K562 (cell line): ENCODE results near the gene SRGAP2C. TPM values are rescaled to one million over a fixed set of nuclear protein-coding genes. Genes with fewer than 3 reads are reported as not detected.

Experiments
- ATF4 ChIP-seq: fragments of 450-650 bp; formaldehyde crosslinking; IDR thresholded peaks from 2 replicates; pipeline ENCODE4 v1.4.0; 2022; ENCODE audit warnings: mild to moderate bottlenecking, moderate library complexity
- BRCA1 ChIP-seq, 2 experiments: fragments of 450-650 bp in 1 of 2; sonication (generic) in 1 of 2; formaldehyde crosslinking in 1 of 2; IDR thresholded peaks; 2 replicates each; pipeline versions ENCODE4 v1.5.0 to v1.6.1; 2017 to 2020; ENCODE audit warnings: mild to moderate bottlenecking in 1 of 2, missing genetic modification reagents in 1 of 2
- BRF1 ChIP-seq: IDR thresholded peaks from 3 replicates; pipeline ENCODE4 v1.6.1; 2011; ENCODE audit warnings: borderline replicate concordance, mild to moderate bottlenecking; ENCODE audit not compliant: insufficient read length; ENCODE audit errors: extremely low read depth
- FOXP1 ChIP-seq: sonication (generic); formaldehyde crosslinking; IDR thresholded peaks from 2 replicates; pipeline ENCODE4 v1.8.0; 2022; ENCODE audit warnings: mild to moderate bottlenecking, missing genetic modification reagents
- NFIC ChIP-seq: fragments of 450-650 bp; IDR thresholded peaks from 2 replicates; pipeline ENCODE4 v1.6.1; 2017; ENCODE audit warnings: mild to moderate bottlenecking, inconsistent platforms
- REST ChIP-seq, 2 experiments: fragments of 450-650 bp; formaldehyde crosslinking in 1 of 2; IDR thresholded peaks; 2 replicates each; pipeline versions ENCODE4 v1.4.0 to v1.6.1; 2014 to 2020; ENCODE audit warnings: mild to moderate bottlenecking in 2 of 2, borderline replicate concordance in 1 of 2, low read depth in 1 of 2
- RFX7 ChIP-seq: fragments of 250-450 bp; sonication (Bioruptor Pico); IDR thresholded peaks from 2 replicates; pipeline ENCODE4 v1.5.1; 2021; ENCODE audit warnings: mild to moderate bottlenecking
- SIN3A ChIP-seq, 2 experiments: fragments of 150-350 bp in 1 of 2; IDR thresholded peaks; 2 replicates each; pipeline ENCODE4 v1.6.1; 2011 to 2016; ENCODE audit warnings: borderline replicate concordance in 2 of 2, low read depth in 2 of 2, low read length in 2 of 2, mild to moderate bottlenecking in 2 of 2, moderate library complexity in 2 of 2; ENCODE audit not compliant: control insufficient read depth in 1 of 2
- SMAD4 ChIP-seq: fragments of 250-450 bp; sonication (Bioruptor Pico); conservative IDR thresholded peaks from 2 replicates; pipeline ENCODE4 v1.8.0; 2021; ENCODE audit warnings: inconsistent platforms, mild to moderate bottlenecking, moderate library complexity
- SRSF7 ChIP-seq: fragments of 200-400 bp; formaldehyde crosslinking; optimal IDR thresholded peaks from 2 replicates; pipeline ENCODE3; 2017; ENCODE audit warnings: mild to moderate bottlenecking, low read depth, low read length
- TEAD1 ChIP-seq, 2 experiments: fragments of 450-650 bp in 1 of 2; sonication (generic) in 1 of 2; formaldehyde crosslinking; IDR thresholded peaks; 2 replicates each; pipeline versions ENCODE4 v1.4.0 to v1.8.0; 2020 to 2022; ENCODE audit warnings: mild to moderate bottlenecking in 2 of 2, missing genetic modification reagents in 1 of 2
- ZC3H8 ChIP-seq: fragments of 450-650 bp; IDR thresholded peaks from 2 replicates; pipeline ENCODE4 v1.6.1; 2017
- ZNF175 ChIP-seq: fragments of 200-800 bp; sonication (Bioruptor generic); IDR thresholded peaks from 2 replicates; pipeline ENCODE4 v1.6.1; 2016; ENCODE audit warnings: low read depth, mild to moderate bottlenecking, missing genetic modification characterization, missing compliant biosample characterization
- polyA plus RNA-seq, 8 experiments: library from polyadenylated mRNA; depleted of rRNA in 4 of 8; stranded (reverse) in 5 of 8; unstranded in 3 of 8; fragments of >200 nt; fragmentation: Nextera tagmentation in 2 of 8; fragmentation: Illumina TruSeq in 1 of 8; extraction: Ambion mirVana in 2 of 8; extraction: Trizol in 1 of 8; gene quantifications; 2 replicates each; pipeline versions ENCODE4 v1.2.1 to v1.2.3, GENCODE V29; 2011 to 2014; ENCODE audit warnings: inconsistent platforms in 1 of 8, missing spikeins in 1 of 8
- total RNA-seq, 7 experiments: library from RNA; depleted of rRNA in 6 of 7; stranded (reverse); fragments of >200 nt in 6 of 7; fragmentation: Illumina TruSeq in 2 of 7; extraction: Trizol in 2 of 7; gene quantifications; 2 replicates each; pipeline versions ENCODE4 v1.2.1 to v1.2.3, GENCODE V29; 2011 to 2021; ENCODE audit warnings: low replicate concordance in 1 of 7

The SRGAP2C gene
- total and polyA plus RNA-seq, 9 of the 15 experiments (the other 6 are each of a cell fraction or from before 2014, with no cell fraction given): 5.0 to 21.1 (median 7.7) TPM

- no peak for TF ChIP-seq REST (IDR thresholded peaks at IDR 0.05; ENCODE audit: borderline replicate concordance)
- TF ChIP-seq REST (CRISPR knock-in tag; IDR thresholded peaks at IDR 0.05; ENCODE audit: low read depth): no peak
- no peak for TF ChIP-seq NFIC
- no peak for TF ChIP-seq SRSF7
- no peak for TF ChIP-seq BRF1
- no peak for TF ChIP-seq ZC3H8
- no peak for TF ChIP-seq BRCA1 (IDR thresholded peaks at IDR 0.05)
- TF ChIP-seq BRCA1 (CRISPR knock-in tag; IDR thresholded peaks at IDR 0.05): no peak
- no peak for TF ChIP-seq ATF4 (CRISPR knock-in tag)
- no peak for TF ChIP-seq RFX7 (CRISPR knock-in tag)
- TF ChIP-seq TEAD1 (CRISPR knock-in tag; IDR thresholded peaks at IDR 0.05): no peak
- no peak for TF ChIP-seq FOXP1 (CRISPR knock-in tag)
- TF ChIP-seq ZNF175 (CRISPR knock-in tag): no peak
- no peak for TF ChIP-seq SIN3A (IDR thresholded peaks at IDR 0.05; ENCODE audit: borderline replicate concordance in 2 of 2, control insufficient read depth in 1 of 2, low read depth in 2 of 2, low read length in 2 of 2)
- no peak for TF ChIP-seq SMAD4
Observed at GRCh38 chr1:121408354-121408753, 223.6 kb downstream of the SRGAP2C start (continued).
